Pancreas (tissue), 10 donors: Measurements from ENCODE around the gene SKA2. TPM values are rescaled to one million over a fixed set of nuclear protein-coding genes. Genes with fewer than 3 reads are reported as not detected.

Experiments used
- ATAC-seq, 4 donors: fragments of 200-7000 bp; cut with Tn5 transposase; one replicate each; pipeline versions ENCODE4 v1.8.0 to v1.9.1; 2020; ENCODE audit warnings: mild to moderate bottlenecking in 4 of 4, moderate library complexity in 4 of 4
- DNase-seq, 6 donors: peaks; one replicate each; pipeline ENCODE4 v3.0.0-alpha.2; 2020
- FAIRE-seq: peaks from 2 replicates; lab custom pipeline; 2012; peaks lifted over from hg19 to GRCh38; lab: Jason Lieb, UNC
- H3K27ac ChIP-seq, 4 donors: fragments of 200-600 bp; sonication (generic); 1 replicate in 3 of 4; 2 replicates in 1 of 4; pipeline versions ENCODE4 v1.5.0 to v1.8.0; 2020
- H3K27me3 ChIP-seq, 4 donors: fragments of 200-600 bp; one replicate each; pipeline ENCODE4 v1.8.0; 2021
- H3K36me3 ChIP-seq, 3 donors: fragments of 200-600 bp; sonication (generic) in 1 of 3; one replicate each; pipeline versions ENCODE4 v1.5.0 to v1.8.0; 2020 to 2021
- H3K4me1 ChIP-seq, 3 donors: fragments of 200-600 bp; one replicate each; pipeline ENCODE4 v1.8.0; 2021
- H3K4me3 ChIP-seq, 4 donors: fragments of 200-600 bp; sonication (generic) in 2 of 4; one replicate each; pipeline versions ENCODE4 v1.5.0 to v1.8.0; 2020 to 2021
- H3K9me3 ChIP-seq, 4 donors: fragments of 200-600 bp; one replicate each; pipeline ENCODE4 v1.8.0; 2021
- WGBS, 2 donors: extraction: QIAGEN DNeasy Blood & Tissue Kit; methylation state at CpG; one replicate each; pipeline ENCODE4 v1.1.7; 2013; 5-methylcytosine and 5-hydroxymethylcytosine counted together
- intact Hi-C, 3 donors: fragments of 100-400 bp; cut with DNase I; formaldehyde crosslinking; loops; one replicate each; pipeline versions ENCODE4 v1.11.1 to v1.14.2; 2022
- polyA plus RNA-seq, 2 donors: library from polyadenylated mRNA; stranded (reverse); fragments of 200-250 nt; gene quantifications; one replicate each; pipeline ENCODE4 v1.2.3, GENCODE V29; 2013
- total RNA-seq, 6 donors: library from RNA; stranded (reverse); fragmentation: NEBNext Ultra II Directional in 4 of 6; extraction: Animal tissue kit (Norgen Biotek cat#: 25700) in 4 of 6; gene quantifications; one replicate each; pipeline versions ENCODE4 v1.2.1 to v1.2.4, GENCODE V29; 2021 to 2023
- TF ChIP-seq, protein P1 (sequence below), 4 donors: fragments of 200-600 bp; sonication (generic) in 3 of 4; IDR thresholded peaks; one replicate each; pipeline versions ENCODE4 v1.5.0 to v1.8.0; 2021; ENCODE audit warnings: antibody characterized with exemption in 4 of 4
- donor health status: healthy with polysubstance abuse.
- donor health status: DM: no; HTN: no; CAD: no; lungs with moderate emphysema.
- donor health status: DM: no; HTN: no; CAD: no.
- donor health status: control.
- donor health status: control.
- donor health status: Bipolar disorder and iron deficiency.
- donor health status: DM: yes; HTN: yes; CAD: no.
- donor health status: DM: no; HTN: no; CAD: no.
- donor health status: DM: no; HTN: no; CAD: no.
- donor health status: DM: yes; HTN: yes; CAD: no.

Gene SKA2
- total and polyA plus RNA-seq, 8 donors: 7.6 to 19.5 (median 12.4) TPM

DNA sequence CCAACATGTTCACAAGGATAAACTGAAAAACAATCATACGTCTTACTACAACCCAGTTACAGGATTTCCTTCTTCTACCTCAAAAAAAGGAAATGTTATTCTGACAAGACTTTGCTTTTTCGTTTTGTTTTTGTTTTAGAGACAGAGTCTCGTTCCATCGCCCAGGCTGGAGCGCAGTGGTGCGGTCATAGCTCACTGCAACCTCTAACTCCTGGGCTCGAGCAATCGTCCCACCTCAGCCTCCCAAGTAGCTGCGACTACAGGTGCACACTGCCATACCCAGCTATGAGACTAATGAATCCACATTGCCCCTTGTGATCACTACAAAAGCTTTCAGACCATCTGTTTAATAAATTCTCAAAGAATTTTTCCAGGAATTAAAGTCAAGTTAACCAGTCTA is 39.5 kb downstream of the SKA2 start:
- intact Hi-C loops: no loop called here
- H3K9me3 ChIP-seq: no peaks in the 10 kb centered on the region
- no peaks in the 10 kb centered on the region for H3K4me1 ChIP-seq
- TF ChIP-seq, protein P1, sequence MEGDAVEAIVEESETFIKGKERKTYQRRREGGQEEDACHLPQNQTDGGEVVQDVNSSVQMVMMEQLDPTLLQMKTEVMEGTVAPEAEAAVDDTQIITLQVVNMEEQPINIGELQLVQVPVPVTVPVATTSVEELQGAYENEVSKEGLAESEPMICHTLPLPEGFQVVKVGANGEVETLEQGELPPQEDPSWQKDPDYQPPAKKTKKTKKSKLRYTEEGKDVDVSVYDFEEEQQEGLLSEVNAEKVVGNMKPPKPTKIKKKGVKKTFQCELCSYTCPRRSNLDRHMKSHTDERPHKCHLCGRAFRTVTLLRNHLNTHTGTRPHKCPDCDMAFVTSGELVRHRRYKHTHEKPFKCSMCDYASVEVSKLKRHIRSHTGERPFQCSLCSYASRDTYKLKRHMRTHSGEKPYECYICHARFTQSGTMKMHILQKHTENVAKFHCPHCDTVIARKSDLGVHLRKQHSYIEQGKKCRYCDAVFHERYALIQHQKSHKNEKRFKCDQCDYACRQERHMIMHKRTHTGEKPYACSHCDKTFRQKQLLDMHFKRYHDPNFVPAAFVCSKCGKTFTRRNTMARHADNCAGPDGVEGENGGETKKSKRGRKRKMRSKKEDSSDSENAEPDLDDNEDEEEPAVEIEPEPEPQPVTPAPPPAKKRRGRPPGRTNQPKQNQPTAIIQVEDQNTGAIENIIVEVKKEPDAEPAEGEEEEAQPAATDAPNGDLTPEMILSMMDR (IDR thresholded peaks at IDR 0.05): no peak
- DNase-seq (no peak), FAIRE-seq (no peak), ATAC-seq (no peak)
- no peaks in the 10 kb centered on the region for H3K36me3 ChIP-seq
- no peak overlapping the region for H3K27ac ChIP-seq
- no peaks in the 10 kb centered on the region for H3K27me3 ChIP-seq
- H3K4me3 ChIP-seq: no peak overlapping the region
- 95% methylated on average over 9 of the region's 9 CpGs for WGBS, 2 donors

GRCh38 chr17:59111539-59111938 is 43.4 kb downstream of the SKA2 start:
- no peaks in the 10 kb centered on the region for H3K27me3 ChIP-seq
- intact Hi-C loops: no loop called here
- no peak overlapping the region for H3K4me3 ChIP-seq
- H3K36me3 ChIP-seq: no peaks in the 10 kb centered on the region
- no peak overlapping the region for H3K27ac ChIP-seq
- FAIRE-seq (no peak), ATAC-seq (no peak), DNase-seq (no peak)
- WGBS, 2 donors: 81 to 85% methylated on average over 3 of the region's 3 CpGs
- H3K4me1 ChIP-seq: peaks cover 3 to 7% (median 5%) of the 10 kb centered on the region in 3 donors
- TF ChIP-seq, protein P1 (IDR thresholded peaks at IDR 0.05): no peak
- no peaks in the 10 kb centered on the region for H3K9me3 ChIP-seq

DNA sequence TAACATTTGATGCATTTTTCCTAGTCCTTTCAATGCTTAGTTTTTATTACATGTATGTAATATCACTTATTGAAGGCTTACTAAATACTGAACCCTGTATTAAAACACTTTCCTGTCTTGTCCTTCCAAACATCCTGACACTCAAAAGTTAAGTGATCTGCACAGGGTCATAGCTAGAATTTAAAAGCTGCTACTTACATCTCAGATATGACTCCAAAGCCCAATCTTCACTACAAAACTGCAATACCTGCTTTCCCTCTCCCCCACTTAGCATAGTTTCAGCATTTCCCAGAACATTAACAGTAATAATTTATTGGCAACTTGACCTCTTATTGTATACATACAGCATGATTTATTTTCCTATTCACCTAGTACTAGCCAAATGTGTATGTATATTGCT is 44.0 kb downstream of the SKA2 start:
- FAIRE-seq (no peak), ATAC-seq (no peak), DNase-seq (no peak)
- TF ChIP-seq, protein P1 (IDR thresholded peaks at IDR 0.05): no peak
- no peak overlapping the region for H3K27ac ChIP-seq
- no peak overlapping the region for H3K4me3 ChIP-seq
- peaks cover 3 to 7% (median 5%) of the 10 kb centered on the region in 3 donors for H3K4me1 ChIP-seq
- H3K27me3 ChIP-seq: no peaks in the 10 kb centered on the region
- no peaks in the 10 kb centered on the region for H3K9me3 ChIP-seq
- intact Hi-C loops: no loop called here
- H3K36me3 ChIP-seq: no peaks in the 10 kb centered on the region

- no peak overlapping the region for H3K4me3 ChIP-seq
- ATAC-seq: no peak
- WGBS, 2 donors: 77 to 78% methylated on average over 7 of the region's 7 CpGs
- H3K9me3 ChIP-seq: no peaks in the 10 kb centered on the region
- TF ChIP-seq, protein P1 (IDR thresholded peaks at IDR 0.05): no peak
- H3K36me3 ChIP-seq: no peaks in the 10 kb centered on the region
- H3K27me3 ChIP-seq: no peaks in the 10 kb centered on the region
- peaks cover 3 to 15% (median 13%) of the 10 kb centered on the region in 3 donors for H3K4me1 ChIP-seq
- no peak overlapping the region for H3K27ac ChIP-seq
- no peak for FAIRE-seq
- DNase-seq: no peak
- intact Hi-C loops: no loop called here
These were observed 46.4 kb downstream of the SKA2 start for GRCh38 chr17:59108400-59109102.

GRCh38 chr17:59107306-59107670 is 47.7 kb downstream of the SKA2 start:
- no peak for FAIRE-seq

More at GRCh38 chr17:59107306-59107670, 47.7 kb downstream of the SKA2 start:
- 1 to 2% methylated on average over 10 of the region's 10 CpGs for WGBS, 2 donors
- Histone ChIP-seq H3K9me3 (no peaks in the 10 kb centered on the region), H3K27me3 (no peaks in the 10 kb centered on the region), H3K4me1 (peaks cover 3 to 15% (median 13%) of the 10 kb centered on the region in 3 donors), H3K4me3 (peak overlapping the region; percentile 71 to 96 (median 84)), H3K36me3 (no peaks in the 10 kb centered on the region), H3K27ac (peak overlapping the region; percentile 74 to 91 (median 86))
- DNase-seq: no peak
- TF ChIP-seq, protein P1 (IDR thresholded peaks at IDR 0.05): no peak
- ATAC-seq: no peak
- intact Hi-C loops: no loop called here
